Type B pancreatic cell (in vitro differentiated cells): ENCODE measurements around the gene IQCF6. TPM values are rescaled to one million over a fixed set of nuclear protein-coding genes. Genes with fewer than 3 reads are reported as not detected.
A peak's percentile ranks its signal among the peaks of the same experiment; 100 is the strongest.

Experiments
- DNase-seq: peaks from one replicate; pipeline ENCODE4 v3.0.0; 2021; ENCODE audit warnings: mixed read lengths; ENCODE audit not compliant: unreplicated experiment; ENCODE audit errors: extremely low spot score
- H3K27ac Mint-ChIP-seq: 2 replicates; pipeline ENCODE4 v1.8.0; 2021; ENCODE audit warnings: mild to moderate bottlenecking, mixed read lengths
- H3K27me3 Mint-ChIP-seq: 2 replicates; pipeline ENCODE4 v1.8.0; 2021; ENCODE audit warnings: mixed read lengths
- H3K36me3 Mint-ChIP-seq: 2 replicates; pipeline ENCODE4 v1.8.0; 2021; ENCODE audit warnings: mixed read lengths
- H3K4me1 Mint-ChIP-seq: one replicate; pipeline ENCODE4 v1.8.0; 2021; ENCODE audit warnings: mixed read lengths; ENCODE audit not compliant: unreplicated experiment
- H3K4me3 Mint-ChIP-seq: 2 replicates; pipeline ENCODE4 v1.8.0; 2021; ENCODE audit warnings: mild to moderate bottlenecking, mixed read lengths
- H3K9me3 Mint-ChIP-seq: 2 replicates; pipeline ENCODE4 v1.8.0; 2021; ENCODE audit warnings: mixed read lengths
- long read RNA-seq: library from polyadenylated mRNA; unstranded; transcript quantifications from one replicate; pipeline ENCODE4 v2.0.0, GENCODE V29; 2020
- total RNA-seq: library from RNA; stranded (reverse); gene quantifications from 2 replicates; pipeline ENCODE4 v1.2.1, GENCODE V29; 2021; ENCODE audit warnings: low replicate concordance
- TF ChIP-seq, protein P1 (sequence below): fragments of 200-600 bp; sonication (generic); conservative IDR thresholded peaks from 2 replicates; pipeline ENCODE4 v1.5.0; 2021; ENCODE audit warnings: antibody characterized with exemption, mild to moderate bottlenecking

IQCF6 gene
- not detected in 2 replicates for total RNA-seq
- long read RNA-seq, result 0 reads

DNA sequence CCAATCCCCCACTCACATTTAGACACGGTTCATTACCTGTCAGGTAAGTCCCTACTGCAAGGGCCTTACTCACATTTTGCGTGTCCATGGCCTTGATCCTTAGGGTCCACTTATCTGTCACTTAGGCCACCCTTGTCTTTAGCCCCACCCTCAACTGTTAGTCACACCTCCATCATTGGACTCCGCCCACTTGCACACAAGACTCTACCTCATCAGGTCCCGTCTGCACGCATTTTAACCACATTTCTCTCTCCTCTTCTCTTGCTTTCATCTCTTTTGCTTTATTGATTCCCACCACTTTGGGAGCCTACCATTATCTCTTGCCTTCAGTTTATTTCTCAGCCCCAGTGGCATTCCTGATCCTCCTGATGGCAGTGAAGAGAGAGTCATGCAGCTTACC, at the start of gene IQCF6:
TSS of gene IQCF6 (minus strand) at position 101 of the 400 bp plus-strand sequence. CDS start at position 88, 13 bp downstream.
- Mint-ChIP-seq H3K27ac (no peak within 1 kb of the TSS), H3K4me1 (no peaks in the 10 kb centered on the region), H3K36me3 (no peaks in the 10 kb centered on the region), H3K4me3 (no peak within 1 kb of the TSS), H3K27me3 (peaks cover 20% of the 10 kb centered on the region), H3K9me3 (no peaks in the 10 kb centered on the region)
- DNase-seq, result no peak
- TF ChIP-seq, protein P1, sequence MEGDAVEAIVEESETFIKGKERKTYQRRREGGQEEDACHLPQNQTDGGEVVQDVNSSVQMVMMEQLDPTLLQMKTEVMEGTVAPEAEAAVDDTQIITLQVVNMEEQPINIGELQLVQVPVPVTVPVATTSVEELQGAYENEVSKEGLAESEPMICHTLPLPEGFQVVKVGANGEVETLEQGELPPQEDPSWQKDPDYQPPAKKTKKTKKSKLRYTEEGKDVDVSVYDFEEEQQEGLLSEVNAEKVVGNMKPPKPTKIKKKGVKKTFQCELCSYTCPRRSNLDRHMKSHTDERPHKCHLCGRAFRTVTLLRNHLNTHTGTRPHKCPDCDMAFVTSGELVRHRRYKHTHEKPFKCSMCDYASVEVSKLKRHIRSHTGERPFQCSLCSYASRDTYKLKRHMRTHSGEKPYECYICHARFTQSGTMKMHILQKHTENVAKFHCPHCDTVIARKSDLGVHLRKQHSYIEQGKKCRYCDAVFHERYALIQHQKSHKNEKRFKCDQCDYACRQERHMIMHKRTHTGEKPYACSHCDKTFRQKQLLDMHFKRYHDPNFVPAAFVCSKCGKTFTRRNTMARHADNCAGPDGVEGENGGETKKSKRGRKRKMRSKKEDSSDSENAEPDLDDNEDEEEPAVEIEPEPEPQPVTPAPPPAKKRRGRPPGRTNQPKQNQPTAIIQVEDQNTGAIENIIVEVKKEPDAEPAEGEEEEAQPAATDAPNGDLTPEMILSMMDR, result no peak

DNA sequence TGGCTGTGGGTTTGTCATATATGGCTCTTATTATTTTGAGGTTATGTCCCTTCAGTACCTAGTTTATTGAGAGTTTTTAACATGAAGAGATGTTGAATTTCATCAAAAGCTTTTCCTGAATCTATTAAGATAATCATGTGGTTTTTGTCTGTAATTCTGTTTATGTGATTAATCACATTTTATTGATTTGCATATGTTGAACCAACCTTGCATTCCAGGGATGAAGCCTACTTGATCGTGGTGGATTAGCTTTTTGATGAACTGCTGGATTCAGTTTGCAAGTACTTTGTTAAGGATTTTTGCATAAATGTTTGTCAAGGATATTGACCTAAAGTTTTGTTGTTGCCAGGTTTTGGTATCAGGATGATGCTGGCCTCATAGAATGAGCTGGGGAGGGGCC, 49.3 kb upstream of the IQCF6 start:
- Mint-ChIP-seq H3K9me3 (no peaks in the 10 kb centered on the region), H3K27me3 (peaks cover 13% of the 10 kb centered on the region), H3K27ac (no peak overlapping the region), H3K36me3 (no peaks in the 10 kb centered on the region), H3K4me1 (no peaks in the 10 kb centered on the region), H3K4me3 (no peak overlapping the region)
- TF ChIP-seq, protein P1, result no peak
- DNase-seq, result no peak

DNA sequence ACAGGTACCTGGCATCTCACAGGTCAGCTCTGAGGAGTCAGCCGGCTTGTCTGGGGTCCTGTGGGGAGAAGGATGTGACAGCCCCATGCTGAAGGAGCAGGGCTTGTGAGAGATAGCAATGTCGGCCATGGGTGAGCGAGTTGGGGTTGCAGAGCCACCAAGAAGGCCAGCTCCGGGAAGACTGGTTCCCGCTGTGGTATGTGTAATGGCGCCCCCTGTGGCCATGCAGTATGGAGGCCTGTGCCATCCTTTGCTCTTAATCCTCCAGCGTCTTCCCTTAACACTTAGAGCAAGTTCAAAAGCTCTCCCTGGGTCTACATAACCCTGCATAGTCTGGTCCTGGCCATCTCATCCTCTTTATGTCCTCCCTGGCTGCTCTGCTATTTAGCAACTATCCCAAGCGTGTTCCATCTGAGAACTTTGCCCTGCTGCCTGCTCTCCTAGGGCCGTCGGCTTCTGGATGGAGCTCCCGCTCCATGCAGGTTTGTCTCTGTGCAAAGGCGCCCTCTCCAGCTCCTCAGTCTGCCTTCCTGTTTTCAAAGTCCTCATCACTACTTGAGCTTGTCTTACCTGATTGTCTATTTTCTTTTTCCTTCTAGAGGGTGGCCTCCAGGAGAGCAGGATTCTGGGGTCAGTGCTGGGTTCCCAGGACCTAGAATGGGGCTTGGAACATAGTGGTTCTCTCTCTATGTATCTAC, 40.8 kb upstream of the IQCF6 start:
- TF ChIP-seq, protein P1, result peak; percentile 63
- peaks cover 48% of the 10 kb centered on the region for H3K27me3 Mint-ChIP-seq
- DNase-seq, result no peak

DNA sequence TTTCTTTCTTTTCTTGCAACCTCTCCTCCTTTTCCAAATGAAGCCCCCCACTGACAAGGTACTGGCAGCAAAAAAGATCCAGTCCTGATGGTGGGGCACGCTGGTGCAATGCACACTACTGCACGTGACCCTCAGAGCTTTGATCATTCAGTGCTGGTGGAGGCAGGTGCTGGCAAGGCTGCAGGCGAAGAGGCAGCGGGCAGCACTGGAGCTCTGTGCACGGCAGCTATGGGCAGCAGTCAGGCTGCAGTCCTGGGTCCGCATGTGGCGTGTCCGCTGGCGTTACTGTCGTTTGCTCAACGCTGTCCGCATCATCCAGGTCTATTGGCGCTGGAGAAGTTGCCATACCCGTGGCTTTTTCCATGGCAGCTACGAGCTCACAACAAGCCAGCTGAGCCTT, 40.1 kb upstream of the IQCF6 start:
- TF ChIP-seq, protein P1, result no peak
- no peak for DNase-seq
- peaks cover 47% of the 10 kb centered on the region for H3K27me3 Mint-ChIP-seq
- H3K4me3 Mint-ChIP-seq, result no peak overlapping the region
- no peak overlapping the region for H3K27ac Mint-ChIP-seq
- H3K36me3 Mint-ChIP-seq, result no peaks in the 10 kb centered on the region
- H3K4me1 Mint-ChIP-seq, result no peaks in the 10 kb centered on the region
- H3K9me3 Mint-ChIP-seq, result peaks cover 5% of the 10 kb centered on the region

More for the DNA sequence above, 40.8 kb upstream of the IQCF6 start:
- Mint-ChIP-seq H3K36me3 (no peaks in the 10 kb centered on the region), H3K9me3 (peaks cover 5% of the 10 kb centered on the region), H3K27ac (no peak overlapping the region), H3K4me1 (no peaks in the 10 kb centered on the region), H3K4me3 (no peak overlapping the region)

DNA sequence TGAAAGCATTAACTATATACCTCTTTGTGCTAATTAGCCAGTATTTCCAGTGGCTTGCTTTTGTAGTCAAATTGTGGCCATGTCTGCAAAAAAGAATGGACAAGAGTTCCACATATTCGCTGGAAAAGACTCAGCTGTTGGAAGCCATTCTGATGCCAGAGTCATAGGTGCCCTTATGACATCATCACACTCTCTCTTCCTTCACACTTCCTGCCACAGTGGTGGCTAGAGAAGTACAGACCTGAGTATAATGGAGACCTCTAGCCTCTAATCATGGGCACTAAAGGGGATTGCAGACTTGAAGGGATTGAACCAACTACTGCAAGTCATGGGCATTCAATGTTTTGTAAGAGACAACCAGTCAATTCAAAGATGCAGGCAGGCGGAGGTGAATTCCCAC, 38.3 kb upstream of the IQCF6 start:
- TF ChIP-seq, protein P1, result no peak
- Mint-ChIP-seq H3K36me3 (no peaks in the 10 kb centered on the region), H3K4me3 (no peak overlapping the region), H3K27ac (no peak overlapping the region), H3K27me3 (peaks cover 44% of the 10 kb centered on the region), H3K9me3 (peaks cover 5% of the 10 kb centered on the region), H3K4me1 (no peaks in the 10 kb centered on the region)
- no peak for DNase-seq
